B cell (primary cell): ENCODE data around the gene CCDC178.

Source experiments
- CTCF ChIP-seq: fragments of 200-600 bp; IDR thresholded peaks from one replicate; pipeline ENCODE4 v1.8.0; 2022; ENCODE audit warnings: antibody characterized with exemption, mild to moderate bottlenecking
- EZH2 ChIP-seq: IDR thresholded peaks from 2 replicates; pipeline ENCODE4 v1.6.1; 2012; ENCODE audit warnings: borderline replicate concordance, low read depth, mild to moderate bottlenecking, moderate library complexity, low read length; ENCODE audit not compliant: insufficient read depth, poor library complexity, severe bottlenecking

DNA sequence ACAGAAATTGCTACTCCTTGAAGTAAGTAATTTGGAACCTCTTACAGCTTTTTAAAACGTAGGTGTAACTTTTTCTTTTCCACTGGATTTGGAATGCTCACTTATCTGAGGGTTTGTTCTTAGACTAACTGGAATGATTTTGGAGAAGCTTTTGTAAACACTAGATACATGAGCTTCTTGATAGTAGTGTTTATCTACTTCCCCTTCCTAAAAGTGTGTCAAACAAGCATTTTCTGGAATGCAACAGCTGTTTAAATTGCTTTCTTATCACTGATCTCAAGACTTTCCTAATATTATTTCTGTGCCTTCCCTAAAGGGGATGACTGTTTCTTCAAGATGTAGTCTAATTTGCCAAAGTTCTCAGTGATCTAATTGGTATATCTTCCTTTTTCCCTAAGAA, 282.6 kb downstream of the CCDC178 start:
- TF ChIP-seq CTCF (no peak), EZH2 (no peak)
